ENCODE results near the gene SEMA3G. TPM values are rescaled to one million over a fixed set of nuclear protein-coding genes. Genes with fewer than 3 reads are reported as not detected.

Gene SEMA3G
- total and polyA plus RNA-seq, 2 experiments from 2014 or later = 0.47 to 2.5 TPM

GRCh38 chr3:52388348-52388821 is 56.5 kb downstream of the SEMA3G start:
- H3K79me2 ChIP-seq (replicated peaks; ENCODE audit: insufficient read depth) = no peaks in the 10 kb centered on the region
- H4K20me1 ChIP-seq (replicated peaks; ENCODE audit: insufficient read depth) = no peaks in the 10 kb centered on the region
- no peaks in the 10 kb centered on the region for H3K27me3 ChIP-seq (ENCODE audit: insufficient read depth)
- no peak overlapping the region for H2AFZ ChIP-seq
- 0 out of 2 replicates have a peak, but pooled peaks cover 2% of the 10 kb centered on the region for H3F3A ChIP-seq (replicated peaks; ENCODE audit: low read depth)
- ATAC-seq (peak; percentile 70), DNase-seq (ENCODE audit: low spot score) (peak; percentile 80)
- no peaks in the 10 kb centered on the region for H3K9me2 ChIP-seq (ENCODE audit: insufficient read depth)
- H3K36me3 ChIP-seq (ENCODE audit: insufficient read depth) = no peaks in the 10 kb centered on the region
- Mint-ChIP-seq H3K4me1 (peaks cover 9% of the 10 kb centered on the region), H3K4me3 (no peak overlapping the region), H3K36me3 (ENCODE audit: low read depth) (no peaks in the 10 kb centered on the region), H3K9me3 (no peaks in the 10 kb centered on the region; the same call in 2 of the 3 replicates), H3K27ac (no peak overlapping the region), H3K27me3 (ENCODE audit: insufficient read depth, low read depth, poor library complexity) (peaks cover 15% of the 10 kb centered on the region)
- TF ChIP-seq, protein P1, sequence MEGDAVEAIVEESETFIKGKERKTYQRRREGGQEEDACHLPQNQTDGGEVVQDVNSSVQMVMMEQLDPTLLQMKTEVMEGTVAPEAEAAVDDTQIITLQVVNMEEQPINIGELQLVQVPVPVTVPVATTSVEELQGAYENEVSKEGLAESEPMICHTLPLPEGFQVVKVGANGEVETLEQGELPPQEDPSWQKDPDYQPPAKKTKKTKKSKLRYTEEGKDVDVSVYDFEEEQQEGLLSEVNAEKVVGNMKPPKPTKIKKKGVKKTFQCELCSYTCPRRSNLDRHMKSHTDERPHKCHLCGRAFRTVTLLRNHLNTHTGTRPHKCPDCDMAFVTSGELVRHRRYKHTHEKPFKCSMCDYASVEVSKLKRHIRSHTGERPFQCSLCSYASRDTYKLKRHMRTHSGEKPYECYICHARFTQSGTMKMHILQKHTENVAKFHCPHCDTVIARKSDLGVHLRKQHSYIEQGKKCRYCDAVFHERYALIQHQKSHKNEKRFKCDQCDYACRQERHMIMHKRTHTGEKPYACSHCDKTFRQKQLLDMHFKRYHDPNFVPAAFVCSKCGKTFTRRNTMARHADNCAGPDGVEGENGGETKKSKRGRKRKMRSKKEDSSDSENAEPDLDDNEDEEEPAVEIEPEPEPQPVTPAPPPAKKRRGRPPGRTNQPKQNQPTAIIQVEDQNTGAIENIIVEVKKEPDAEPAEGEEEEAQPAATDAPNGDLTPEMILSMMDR (conservative IDR thresholded peaks at IDR 0.05; ENCODE audit: low read depth in 2 of 2) = peak; percentile 60 to 77
- TF ChIP-seq ETS1 (IDR thresholded peaks at IDR 0.05) = no peak
- H3K4me3 ChIP-seq = no peak overlapping the region
- peaks cover 3% of the 10 kb centered on the region; the same call in 1 of the 2 replicates for H3K4me1 ChIP-seq (ENCODE audit: insufficient read depth)
- H3K27ac ChIP-seq (ENCODE audit: low read depth) = no peak overlapping the region
- no peak overlapping the region for H3K4me2 ChIP-seq

- Mint-ChIP-seq H3K36me3 (ENCODE audit: low read depth) (no peaks in the 10 kb centered on the region), H3K4me3 (no peak overlapping the region), H3K27me3 (ENCODE audit: insufficient read depth, low read depth, poor library complexity) (peaks cover 15% of the 10 kb centered on the region), H3K9me3 (no peaks in the 10 kb centered on the region; the same call in 2 of the 3 replicates), H3K27ac (no peak overlapping the region), H3K4me1 (peaks cover 9% of the 10 kb centered on the region)
- Histone ChIP-seq H3K27ac (ENCODE audit: low read depth) (no peak overlapping the region), H2AFZ (no peak overlapping the region), H3K27me3 (ENCODE audit: insufficient read depth) (no peaks in the 10 kb centered on the region), H3K4me3 (no peak overlapping the region), H3F3A (replicated peaks; ENCODE audit: low read depth) (0 out of 2 replicates have a peak, but pooled peaks cover 2% of the 10 kb centered on the region), H3K4me2 (no peak overlapping the region), H4K20me1 (replicated peaks; ENCODE audit: insufficient read depth) (no peaks in the 10 kb centered on the region), H3K9me2 (ENCODE audit: insufficient read depth) (no peaks in the 10 kb centered on the region), H3K4me1 (ENCODE audit: insufficient read depth) (peaks cover 3% of the 10 kb centered on the region; the same call in 1 of the 2 replicates), H3K79me2 (replicated peaks; ENCODE audit: insufficient read depth) (no peaks in the 10 kb centered on the region), H3K36me3 (ENCODE audit: insufficient read depth) (no peaks in the 10 kb centered on the region)
- TF ChIP-seq POLR2AphosphoS5 (IDR thresholded peaks at IDR 0.05; ENCODE audit: low read depth) (no peak), EZH2phosphoT487 (IDR thresholded peaks at IDR 0.05; ENCODE audit: unreplicated experiment) (no peak)
- DNase-seq (ENCODE audit: low spot score) = no peak
- no peak for ATAC-seq
Observed at GRCh38 chr3:52387481-52387880, 57.4 kb downstream of the SEMA3G start.

- peak; percentile 96 for DNase-seq (ENCODE audit: low spot score)
- Histone ChIP-seq H2AFZ (peak overlapping the region; percentile 96), H4K20me1 (replicated peaks; ENCODE audit: insufficient read depth) (no peaks in the 10 kb centered on the region), H3K4me3 (no peak overlapping the region), H3K4me1 (ENCODE audit: insufficient read depth) (peaks cover 3% of the 10 kb centered on the region; the same call in 1 of the 2 replicates), H3K4me2 (no peak overlapping the region), H3K79me2 (replicated peaks; ENCODE audit: insufficient read depth) (no peaks in the 10 kb centered on the region), H3F3A (replicated peaks; ENCODE audit: low read depth) (0 out of 2 replicates have a peak, but pooled peaks cover 2% of the 10 kb centered on the region), H3K27me3 (ENCODE audit: insufficient read depth) (no peaks in the 10 kb centered on the region), H3K36me3 (ENCODE audit: insufficient read depth) (no peaks in the 10 kb centered on the region), H3K27ac (ENCODE audit: low read depth) (no peak overlapping the region), H3K9me2 (ENCODE audit: insufficient read depth) (no peaks in the 10 kb centered on the region)
- TF ChIP-seq CREB1 (CRISPR knock-in tag; IDR thresholded peaks at IDR 0.05; ENCODE audit: low read depth) (peak; percentile 49; the same call in 1 of the 2 replicates), POLR2AphosphoS5 (IDR thresholded peaks at IDR 0.05; ENCODE audit: low read depth) (no peak), EZH2 (IDR thresholded peaks at IDR 0.05; ENCODE audit: low read depth, unreplicated experiment) (no peak)
- TF ChIP-seq, protein P1 (conservative IDR thresholded peaks at IDR 0.05; ENCODE audit: low read depth in 2 of 2) = peak; percentile 86 to 100
- Mint-ChIP-seq H3K36me3 (ENCODE audit: low read depth) (no peaks in the 10 kb centered on the region), H3K4me3 (0 out of 3 replicates have a peak overlapping the region, but pooled peaks have one; percentile 24), H3K27me3 (ENCODE audit: insufficient read depth, low read depth, poor library complexity) (peaks cover 6% of the 10 kb centered on the region), H3K4me1 (peaks cover 9% of the 10 kb centered on the region), H3K9me3 (no peaks in the 10 kb centered on the region; the same call in 2 of the 3 replicates), H3K27ac (no peak overlapping the region)
- peak; percentile 92 for ATAC-seq
Observed at GRCh38 chr3:52385157-52385556, 59.7 kb downstream of the SEMA3G start.

All from GM23338 (cell line).